CD4-positive, alpha-beta T cell (primary cell): ENCODE data around the gene DEXI. TPM values are rescaled to one million over a fixed set of nuclear protein-coding genes. Genes with fewer than 3 reads are reported as not detected.
A peak's percentile ranks its signal among the peaks of the same experiment; 100 is the strongest.

Experiments used
- ATAC-seq: fragments of 200-7000 bp; cut with Tn5 transposase; one replicate; pipeline ENCODE4 v1.10.0; 2022; ENCODE audit warnings: mild to moderate bottlenecking; ENCODE audit not compliant: poor library complexity
- CTCF ChIA-PET: fragments of 350-600 bp; sonication (Branson Sonifier 250); formaldehyde crosslinking; loops from one replicate; lab custom pipeline; 2021; ENCODE audit warnings: antibody characterized with exemption, inconsistent platforms; lab: Charles Lee
- POLR2A ChIA-PET: fragments of 350-600 bp; sonication (Branson Sonifier 250); formaldehyde crosslinking; loops from one replicate; lab custom pipeline; 2021; ENCODE audit warnings: antibody characterized with exemption, inconsistent platforms; lab: Charles Lee
- DNase-seq, 14 experiments: peaks; one replicate each; pipeline ENCODE4 v3.0.0-alpha.2; 2013 to 2020; ENCODE audit warnings: mixed read lengths in 2 of 14
- H3K27ac ChIP-seq, 2 donors: one replicate each; pipeline versions ENCODE4 v1.5.1 to v1.7.0; 2013; ENCODE audit warnings: low read length in 2 of 2, low read depth in 1 of 2, mild to moderate bottlenecking in 1 of 2
- H3K27me3 ChIP-seq, 2 experiments: 1 replicate in 1 of 2; 2 replicates in 1 of 2; pipeline versions ENCODE4 v1.6.1 to v1.7.0; 2013; ENCODE audit warnings: low read length in 2 of 2, control low read depth in 1 of 2, mild to moderate bottlenecking in 1 of 2, moderate library complexity in 1 of 2; ENCODE audit not compliant: insufficient read depth in 2 of 2, control insufficient read depth in 1 of 2
- H3K36me3 ChIP-seq: one replicate; pipeline ENCODE4 v1.6.1; 2013; ENCODE audit warnings: low read length, control low read depth; ENCODE audit not compliant: insufficient read depth
- H3K4me1 ChIP-seq: one replicate; pipeline ENCODE4 v1.6.1; 2013; ENCODE audit warnings: low read length, control low read depth; ENCODE audit not compliant: insufficient read depth
- H3K4me3 ChIP-seq: one replicate; pipeline ENCODE4 v1.5.1; 2013; ENCODE audit warnings: mild to moderate bottlenecking, low read length, moderate library complexity
- H3K9me3 ChIP-seq, 2 experiments: 1 replicate in 1 of 2; 2 replicates in 1 of 2; pipeline versions ENCODE4 v1.6.1 to v1.7.0; 2013; ENCODE audit warnings: low read length in 2 of 2, mild to moderate bottlenecking in 2 of 2, control low read depth in 1 of 2, moderate library complexity in 1 of 2; ENCODE audit not compliant: control insufficient read depth in 1 of 2, insufficient read depth in 1 of 2
- H3K27ac Mint-ChIP-seq: one replicate; pipeline ENCODE4 v1.8.0; 2020; ENCODE audit warnings: mixed read lengths
- H3K27me3 Mint-ChIP-seq: one replicate; pipeline ENCODE4 v1.8.0; 2021; ENCODE audit warnings: mixed read lengths
- H3K36me3 Mint-ChIP-seq: one replicate; pipeline ENCODE4 v1.8.0; 2021; ENCODE audit warnings: low read depth, mixed read lengths
- H3K4me1 Mint-ChIP-seq: one replicate; pipeline ENCODE4 v1.8.0; 2021; ENCODE audit warnings: low read depth, mixed read lengths
- H3K4me3 Mint-ChIP-seq: one replicate; pipeline ENCODE4 v1.8.0; 2020; ENCODE audit warnings: mild to moderate bottlenecking, mixed read lengths
- H3K9me3 Mint-ChIP-seq: one replicate; pipeline ENCODE4 v1.8.0; 2020; ENCODE audit warnings: mixed read lengths
- intact Hi-C, 2 experiments: fragments of 100-400 bp; cut with DNase I in 1 of 2; cut with micrococcal nuclease in 1 of 2; formaldehyde crosslinking; loops; one replicate each; pipeline versions ENCODE4 v1.15.1 to v1.9.0; 2023 to 2025; cut with DNase I, micrococcal nuclease
- total RNA-seq, 174 experiments: library from RNA in 2 of 174; stranded (reverse) in 2 of 174; gene quantifications; one replicate each; pipeline ENCODE4 v1.2.3 and lab custom pipeline; 2021 to 2026
- TF ChIP-seq, protein P1 (sequence below): fragments of 200-600 bp; IDR thresholded peaks from one replicate; pipeline ENCODE4 v1.8.0; 2022; ENCODE audit warnings: antibody characterized with exemption, mild to moderate bottlenecking

Gene DEXI
- total RNA-seq, 2 experiments from 2014 or later: 5.8 to 7.2 TPM

DNA sequence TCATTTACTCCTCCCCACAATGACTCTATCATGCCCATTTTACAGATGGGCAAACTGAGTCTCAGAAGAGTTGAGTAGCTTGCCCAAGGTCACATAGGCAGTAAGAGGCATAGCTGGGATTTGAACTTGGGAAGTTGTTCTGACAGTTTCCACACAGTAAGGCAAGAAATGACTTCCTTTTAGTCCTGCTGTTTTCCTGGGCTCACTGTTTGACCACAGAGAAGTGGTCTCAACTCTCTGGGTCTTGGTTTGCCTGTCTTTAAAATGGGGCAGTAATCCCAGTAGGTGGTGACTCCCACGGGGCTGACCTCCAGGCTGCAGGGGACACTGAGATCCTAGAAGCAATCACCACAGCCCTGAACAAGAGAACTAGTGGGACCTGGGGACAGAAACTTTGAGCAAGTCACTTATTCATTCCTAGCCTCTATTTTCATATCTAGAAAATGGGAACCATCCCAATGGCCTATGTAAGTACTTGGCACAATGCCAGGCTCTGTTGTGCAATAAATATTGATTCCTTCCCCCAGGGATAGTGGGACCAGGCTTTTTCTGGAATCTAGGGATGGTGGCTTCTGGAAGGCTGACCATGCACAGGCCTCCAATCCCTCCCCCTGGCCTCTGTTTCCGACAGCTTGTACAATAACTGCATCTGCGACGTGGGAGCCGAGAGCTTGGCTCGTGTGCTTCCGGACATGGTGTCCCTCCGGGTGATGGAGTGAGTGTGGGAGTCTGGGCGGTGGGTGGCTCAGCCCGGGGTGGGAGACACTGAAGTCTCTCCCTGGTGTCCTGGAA is 20.5 kb downstream of the DEXI start:
- Mint-ChIP-seq H3K27ac (no peak overlapping the region), H3K9me3 (no peaks in the 10 kb centered on the region), H3K36me3 (peaks cover 33% of the 10 kb centered on the region), H3K27me3 (no peaks in the 10 kb centered on the region), H3K4me1 (peaks cover 4% of the 10 kb centered on the region), H3K4me3 (no peak overlapping the region)
- H3K9me3 ChIP-seq: peaks cover 0 to 6% of the 10 kb centered on the region in 2 experiments
- intact Hi-C loops: no loop called here
- H3K4me1 ChIP-seq: peaks cover 7% of the 10 kb centered on the region
- no peak for DNase-seq
- ATAC-seq: no peak
- TF ChIP-seq, protein P1, sequence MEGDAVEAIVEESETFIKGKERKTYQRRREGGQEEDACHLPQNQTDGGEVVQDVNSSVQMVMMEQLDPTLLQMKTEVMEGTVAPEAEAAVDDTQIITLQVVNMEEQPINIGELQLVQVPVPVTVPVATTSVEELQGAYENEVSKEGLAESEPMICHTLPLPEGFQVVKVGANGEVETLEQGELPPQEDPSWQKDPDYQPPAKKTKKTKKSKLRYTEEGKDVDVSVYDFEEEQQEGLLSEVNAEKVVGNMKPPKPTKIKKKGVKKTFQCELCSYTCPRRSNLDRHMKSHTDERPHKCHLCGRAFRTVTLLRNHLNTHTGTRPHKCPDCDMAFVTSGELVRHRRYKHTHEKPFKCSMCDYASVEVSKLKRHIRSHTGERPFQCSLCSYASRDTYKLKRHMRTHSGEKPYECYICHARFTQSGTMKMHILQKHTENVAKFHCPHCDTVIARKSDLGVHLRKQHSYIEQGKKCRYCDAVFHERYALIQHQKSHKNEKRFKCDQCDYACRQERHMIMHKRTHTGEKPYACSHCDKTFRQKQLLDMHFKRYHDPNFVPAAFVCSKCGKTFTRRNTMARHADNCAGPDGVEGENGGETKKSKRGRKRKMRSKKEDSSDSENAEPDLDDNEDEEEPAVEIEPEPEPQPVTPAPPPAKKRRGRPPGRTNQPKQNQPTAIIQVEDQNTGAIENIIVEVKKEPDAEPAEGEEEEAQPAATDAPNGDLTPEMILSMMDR: no peak
- H3K27ac ChIP-seq: no peak overlapping the region
- no peaks in the 10 kb centered on the region for H3K27me3 ChIP-seq
- ChIA-PET POLR2A (no interaction called here), CTCF (no interaction called here)
- H3K36me3 ChIP-seq: peaks cover 24% of the 10 kb centered on the region
- no peak overlapping the region for H3K4me3 ChIP-seq

DNA sequence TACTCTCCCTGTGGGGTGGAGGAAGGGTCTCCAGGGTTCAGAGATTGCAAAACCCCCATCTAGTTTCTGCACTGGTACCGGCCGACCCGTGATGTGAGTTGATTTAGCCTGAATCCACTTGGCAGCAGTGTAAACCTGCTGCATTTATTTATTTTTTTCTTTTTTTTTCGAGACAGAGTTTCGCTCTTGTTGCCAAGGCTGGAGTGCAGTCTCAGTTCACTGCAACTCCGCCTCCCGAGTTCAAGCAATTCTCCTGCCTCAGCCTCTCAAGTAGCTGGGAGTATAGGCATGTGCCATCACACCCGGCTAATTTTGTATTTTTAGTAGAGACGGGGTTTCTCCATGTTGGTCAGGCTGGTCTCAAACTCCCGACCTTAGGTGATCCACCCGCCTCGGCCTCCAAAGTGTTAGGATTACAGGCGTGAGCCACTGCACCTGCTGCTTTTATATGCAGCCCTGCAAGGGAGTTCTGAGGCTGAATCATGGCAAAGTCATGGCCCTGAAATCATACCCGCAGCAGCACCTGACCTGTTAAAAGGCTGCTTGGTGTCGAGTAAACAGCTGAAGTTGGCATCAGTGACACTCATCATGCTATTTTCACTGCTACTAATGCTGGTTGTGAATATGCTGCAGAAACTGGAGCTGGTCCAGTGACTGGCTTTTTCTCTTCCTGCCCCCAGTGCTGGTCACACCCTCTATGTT is 21.4 kb downstream of the DEXI start:
- DNase-seq (no peak), ATAC-seq (no peak)
- H3K27ac Mint-ChIP-seq: no peak overlapping the region
- H3K4me3 Mint-ChIP-seq: no peak overlapping the region
- H3K9me3 Mint-ChIP-seq: no peaks in the 10 kb centered on the region
- intact Hi-C loops: no loop called here
- peaks cover 0 to 3% of the 10 kb centered on the region in 2 experiments for H3K9me3 ChIP-seq
- H3K27ac ChIP-seq: no peak overlapping the region
- CTCF ChIA-PET: no interaction called here
- H3K27me3 Mint-ChIP-seq: no peaks in the 10 kb centered on the region
- peaks cover 7% of the 10 kb centered on the region for H3K4me1 ChIP-seq
- POLR2A ChIA-PET: no interaction called here
- peaks cover 26% of the 10 kb centered on the region for H3K36me3 Mint-ChIP-seq
- H3K4me3 ChIP-seq: no peak overlapping the region
- no peaks in the 10 kb centered on the region for H3K27me3 ChIP-seq
- H3K4me1 Mint-ChIP-seq: peaks cover 4% of the 10 kb centered on the region
- TF ChIP-seq, protein P1: no peak
- peaks cover 19% of the 10 kb centered on the region for H3K36me3 ChIP-seq

DNA sequence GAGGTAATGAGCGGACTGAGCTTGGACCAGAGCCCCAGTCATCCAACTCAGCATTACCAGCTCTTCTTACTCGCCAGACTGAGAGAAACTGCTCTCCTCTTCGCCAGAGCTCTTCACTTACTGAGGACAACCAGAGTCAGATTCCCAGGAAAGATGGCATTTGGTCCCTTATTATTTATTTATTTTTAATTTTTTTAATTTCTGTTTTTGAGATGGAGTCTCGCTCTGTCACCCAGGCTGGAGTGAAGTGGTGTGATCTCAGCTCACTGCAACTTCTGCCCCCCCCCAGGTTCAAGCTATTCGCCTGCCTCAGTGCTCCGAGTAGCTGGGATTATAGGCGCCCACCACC is 23.3 kb downstream of the DEXI start:
- Mint-ChIP-seq H3K4me1 (peaks cover 4% of the 10 kb centered on the region), H3K9me3 (no peaks in the 10 kb centered on the region), H3K27ac (no peak overlapping the region), H3K4me3 (no peak overlapping the region), H3K36me3 (peaks cover 11% of the 10 kb centered on the region), H3K27me3 (no peaks in the 10 kb centered on the region)
- TF ChIP-seq, protein P1: peak; percentile 8
- intact Hi-C loops: loop anchor here in 1 of 2 experiments (5.0 kb wide), 1 partner anchor 397 kb away; no protein-coding TSS in a partner anchor
- H3K36me3 ChIP-seq: peaks cover 9% of the 10 kb centered on the region
- CTCF ChIA-PET: interaction anchor here (0.7 to 1.2 kb wide), 5 partner anchors 9 to 404 kb away, joined by 3 to 6 read pairs (median 4); no protein-coding TSS in a partner anchor
- H3K9me3 ChIP-seq: no peaks in the 10 kb centered on the region
- H3K27me3 ChIP-seq: no peaks in the 10 kb centered on the region
- POLR2A ChIA-PET: no interaction called here
- no peak overlapping the region for H3K4me3 ChIP-seq
- ATAC-seq: no peak
- DNase-seq: no peak
- no peak overlapping the region for H3K27ac ChIP-seq
- H3K4me1 ChIP-seq: peaks cover 7% of the 10 kb centered on the region
